HepG2 (cell line): Measurements from ENCODE around the gene DCUN1D4. TPM values are rescaled to one million over a fixed set of nuclear protein-coding genes. Genes with fewer than 3 reads are reported as not detected.
A peak's percentile ranks its signal among the peaks of the same experiment; 100 is the strongest.

ENCODE experiments used
- E2F2 ChIP-seq: sonication (generic); formaldehyde crosslinking; IDR thresholded peaks from 2 replicates; pipeline ENCODE4 v1.4.0; 2020; ENCODE audit warnings: missing genetic modification reagents, borderline replicate concordance
- MTA1 ChIP-seq: sonication (generic); formaldehyde crosslinking; IDR thresholded peaks from 2 replicates; pipeline ENCODE4 v1.4.0; 2020; ENCODE audit warnings: missing genetic modification reagents, mild to moderate bottlenecking, borderline replicate concordance
- NFAT5 ChIP-seq: sonication (generic); formaldehyde crosslinking; IDR thresholded peaks from 2 replicates; pipeline ENCODE4 v1.4.0; 2020; ENCODE audit warnings: missing genetic modification reagents
- NONO ChIP-seq, 2 experiments: fragments of 450-650 bp in 1 of 2; sonication (generic) in 1 of 2; formaldehyde crosslinking in 1 of 2; IDR thresholded peaks in 1 of 2; conservative IDR thresholded peaks in 1 of 2; 2 replicates each; pipeline versions ENCODE4 v1.6.1 to v1.8.0; 2017 to 2022; ENCODE audit warnings: mild to moderate bottlenecking in 1 of 2, missing genetic modification reagents in 1 of 2, moderate library complexity in 1 of 2
- ZNF143 ChIP-seq: sonication (generic); formaldehyde crosslinking; IDR thresholded peaks from 2 replicates; pipeline ENCODE4 v1.4.0; 2020; ENCODE audit warnings: missing genetic modification reagents
- ZNF329 ChIP-seq: sonication (generic); formaldehyde crosslinking; IDR thresholded peaks from 2 replicates; pipeline ENCODE4 v1.9.0; 2021; ENCODE audit warnings: low read depth, mild to moderate bottlenecking, missing genetic modification reagents
- ZNF841 ChIP-seq: sonication (generic); formaldehyde crosslinking; IDR thresholded peaks from 2 replicates; pipeline ENCODE4 v1.8.1; 2023; ENCODE audit warnings: missing genetic modification reagents, borderline replicate concordance
- polyA plus RNA-seq, 8 experiments: library from polyadenylated mRNA; depleted of rRNA in 3 of 8; stranded (reverse) in 7 of 8; unstranded in 1 of 8; fragments of >200 nt; fragmentation: Illumina TruSeq in 4 of 8; extraction: Trizol in 4 of 8; gene quantifications; 2 replicates each; pipeline versions ENCODE4 v1.2.1 to v1.2.3, GENCODE V29; 2011 to 2016; ENCODE audit warnings: low read depth in 4 of 8, missing spikeins in 1 of 8, mixed read lengths in 1 of 8; ENCODE audit not compliant: insufficient read depth in 1 of 8
- total RNA-seq, 5 experiments: library from RNA; depleted of rRNA; stranded (reverse); fragments of >200 nt; fragmentation: Illumina TruSeq; extraction: Trizol; gene quantifications; 2 replicates each; pipeline ENCODE4 v1.2.3, GENCODE V29; 2016; ENCODE audit warnings: low read depth in 1 of 5
- TF ChIP-seq, protein P1 (sequence below), 2 experiments: sonication (generic) in 1 of 2; formaldehyde crosslinking in 1 of 2; IDR thresholded peaks; 2 replicates each; pipeline versions ENCODE4 v1.6.1 to v1.9.0; 2014 to 2022; ENCODE audit warnings: antibody characterized with exemption in 1 of 2, borderline replicate concordance in 1 of 2, inconsistent platforms in 1 of 2, low read depth in 1 of 2, missing genetic modification reagents in 1 of 2
- TF ChIP-seq, protein P2 (sequence below): IDR thresholded peaks from 2 replicates; pipeline ENCODE4 v1.4.0; 2020; ENCODE audit warnings: mild to moderate bottlenecking, missing genetic modification reagents

DCUN1D4 gene
- total and polyA plus RNA-seq, 2 of the 13 experiments (the other 11 are each of a cell fraction or from before 2014, with no cell fraction given), result 27.9 to 44.4 TPM

- TF ChIP-seq, protein P1, sequence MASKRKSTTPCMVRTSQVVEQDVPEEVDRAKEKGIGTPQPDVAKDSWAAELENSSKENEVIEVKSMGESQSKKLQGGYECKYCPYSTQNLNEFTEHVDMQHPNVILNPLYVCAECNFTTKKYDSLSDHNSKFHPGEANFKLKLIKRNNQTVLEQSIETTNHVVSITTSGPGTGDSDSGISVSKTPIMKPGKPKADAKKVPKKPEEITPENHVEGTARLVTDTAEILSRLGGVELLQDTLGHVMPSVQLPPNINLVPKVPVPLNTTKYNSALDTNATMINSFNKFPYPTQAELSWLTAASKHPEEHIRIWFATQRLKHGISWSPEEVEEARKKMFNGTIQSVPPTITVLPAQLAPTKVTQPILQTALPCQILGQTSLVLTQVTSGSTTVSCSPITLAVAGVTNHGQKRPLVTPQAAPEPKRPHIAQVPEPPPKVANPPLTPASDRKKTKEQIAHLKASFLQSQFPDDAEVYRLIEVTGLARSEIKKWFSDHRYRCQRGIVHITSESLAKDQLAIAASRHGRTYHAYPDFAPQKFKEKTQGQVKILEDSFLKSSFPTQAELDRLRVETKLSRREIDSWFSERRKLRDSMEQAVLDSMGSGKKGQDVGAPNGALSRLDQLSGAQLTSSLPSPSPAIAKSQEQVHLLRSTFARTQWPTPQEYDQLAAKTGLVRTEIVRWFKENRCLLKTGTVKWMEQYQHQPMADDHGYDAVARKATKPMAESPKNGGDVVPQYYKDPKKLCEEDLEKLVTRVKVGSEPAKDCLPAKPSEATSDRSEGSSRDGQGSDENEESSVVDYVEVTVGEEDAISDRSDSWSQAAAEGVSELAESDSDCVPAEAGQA (IDR thresholded peaks at IDR 0.05; ENCODE audit: low read depth), result 0 out of 2 replicates have a peak, but pooled peaks have one; percentile 23
- TF ChIP-seq, protein P1 (CRISPR knock-in tag; IDR thresholded peaks at IDR 0.05; ENCODE audit: borderline replicate concordance), result no peak
- TF ChIP-seq ZNF329 (CRISPR knock-in tag), result no peak
- no peak for TF ChIP-seq NFAT5 (CRISPR knock-in tag)
- TF ChIP-seq MTA1, result peak; percentile 30; the same call in 1 of the 2 replicates
- TF ChIP-seq ZNF143, result peak; percentile 84
- no peak for TF ChIP-seq NONO (IDR thresholded peaks at IDR 0.05)
- TF ChIP-seq NONO (CRISPR knock-in tag; conservative IDR thresholded peaks at IDR 0.05), result 0 out of 2 replicates have a peak, but pooled peaks have one; percentile 29
- TF ChIP-seq ZNF841 (CRISPR knock-in tag), result no peak
- TF ChIP-seq, protein P2, sequence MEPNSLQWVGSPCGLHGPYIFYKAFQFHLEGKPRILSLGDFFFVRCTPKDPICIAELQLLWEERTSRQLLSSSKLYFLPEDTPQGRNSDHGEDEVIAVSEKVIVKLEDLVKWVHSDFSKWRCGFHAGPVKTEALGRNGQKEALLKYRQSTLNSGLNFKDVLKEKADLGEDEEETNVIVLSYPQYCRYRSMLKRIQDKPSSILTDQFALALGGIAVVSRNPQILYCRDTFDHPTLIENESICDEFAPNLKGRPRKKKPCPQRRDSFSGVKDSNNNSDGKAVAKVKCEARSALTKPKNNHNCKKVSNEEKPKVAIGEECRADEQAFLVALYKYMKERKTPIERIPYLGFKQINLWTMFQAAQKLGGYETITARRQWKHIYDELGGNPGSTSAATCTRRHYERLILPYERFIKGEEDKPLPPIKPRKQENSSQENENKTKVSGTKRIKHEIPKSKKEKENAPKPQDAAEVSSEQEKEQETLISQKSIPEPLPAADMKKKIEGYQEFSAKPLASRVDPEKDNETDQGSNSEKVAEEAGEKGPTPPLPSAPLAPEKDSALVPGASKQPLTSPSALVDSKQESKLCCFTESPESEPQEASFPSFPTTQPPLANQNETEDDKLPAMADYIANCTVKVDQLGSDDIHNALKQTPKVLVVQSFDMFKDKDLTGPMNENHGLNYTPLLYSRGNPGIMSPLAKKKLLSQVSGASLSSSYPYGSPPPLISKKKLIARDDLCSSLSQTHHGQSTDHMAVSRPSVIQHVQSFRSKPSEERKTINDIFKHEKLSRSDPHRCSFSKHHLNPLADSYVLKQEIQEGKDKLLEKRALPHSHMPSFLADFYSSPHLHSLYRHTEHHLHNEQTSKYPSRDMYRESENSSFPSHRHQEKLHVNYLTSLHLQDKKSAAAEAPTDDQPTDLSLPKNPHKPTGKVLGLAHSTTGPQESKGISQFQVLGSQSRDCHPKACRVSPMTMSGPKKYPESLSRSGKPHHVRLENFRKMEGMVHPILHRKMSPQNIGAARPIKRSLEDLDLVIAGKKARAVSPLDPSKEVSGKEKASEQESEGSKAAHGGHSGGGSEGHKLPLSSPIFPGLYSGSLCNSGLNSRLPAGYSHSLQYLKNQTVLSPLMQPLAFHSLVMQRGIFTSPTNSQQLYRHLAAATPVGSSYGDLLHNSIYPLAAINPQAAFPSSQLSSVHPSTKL (CRISPR knock-in tag), result peak; percentile 61
- no peak for TF ChIP-seq E2F2 (CRISPR knock-in tag)
Measured at GRCh38 chr4:51880016-51880915, 37.3 kb downstream of the DCUN1D4 start (continued).
